OCI-M2 (cell line): ENCODE data around the gene INF2.

Experiments used
- DNase-seq: peaks from one replicate; lab custom pipeline; 2025; ENCODE audit not compliant: unreplicated experiment; lab: John Stamatoyannopoulos, UW

Gene INF2

GRCh38 chr14:104675447-104675846 is 14.0 kb upstream of the INF2 start:
- DNase-seq = no peak

- no peak for DNase-seq
Measured at GRCh38 chr14:104676130-104676693, 13.2 kb upstream of the INF2 start.

- DNase-seq = no peak
Measured at GRCh38 chr14:104676694-104677511, 12.5 kb upstream of the INF2 start.

GRCh38 chr14:104677512-104678332 is 11.7 kb upstream of the INF2 start:
- DNase-seq = no peak

- no peak for DNase-seq
Measured at GRCh38 chr14:104678346-104678745, 11.1 kb upstream of the INF2 start.

- no peak for DNase-seq
Measured at GRCh38 chr14:104678901-104679705, 10.3 kb upstream of the INF2 start.

- DNase-seq = no peak
Measured at GRCh38 chr14:104680056-104680805, 9.2 kb upstream of the INF2 start.

- no peak for DNase-seq
Measured at GRCh38 chr14:104680806-104681688, 8.4 kb upstream of the INF2 start.

GRCh38 chr14:104681689-104682074 is 7.7 kb upstream of the INF2 start:
- no peak for DNase-seq

GRCh38 chr14:104682107-104682593 is 7.3 kb upstream of the INF2 start:
- no peak for DNase-seq

GRCh38 chr14:104683653-104684448 is 5.6 kb upstream of the INF2 start:
- DNase-seq = no peak

GRCh38 chr14:104684449-104684821 is 5.0 kb upstream of the INF2 start:
- DNase-seq = no peak

- DNase-seq = no peak
Measured at GRCh38 chr14:104685216-104685997, 4.0 kb upstream of the INF2 start.

- DNase-seq = no peak
Measured at GRCh38 chr14:104685998-104686610, 3.3 kb upstream of the INF2 start.

GRCh38 chr14:104686624-104687517 is 2.5 kb upstream of the INF2 start:
- DNase-seq = no peak
